HCT116 (cell line): Measurements from ENCODE around the gene RGS18. TPM values are rescaled to one million over a fixed set of nuclear protein-coding genes. Genes with fewer than 3 reads are reported as not detected.

Source experiments
- ATAC-seq: fragments of 200-7000 bp; cut with Tn5 transposase; 2 replicates; pipeline ENCODE4 v1.9.1; 2020; ENCODE audit warnings: mild to moderate bottlenecking, moderate library complexity
- BruUV-seq: library from RNA; stranded (reverse); fragments of 400-500 nt; replicated peaks from 2 replicates; lab custom pipeline; 2021; lab: Mats Ljungman, UMichigan
- CTCF ChIA-PET: fragments of 300-600 bp; sonication (Branson Sonifier 250); formaldehyde crosslinking; loops from one replicate; lab custom pipeline; 2021; ENCODE audit warnings: antibody characterized with exemption; lab: Charles Lee
- POLR2A ChIA-PET: fragments of 300-600, 350-600 bp; sonication (Branson Sonifier 250); formaldehyde crosslinking; loops from one replicate; lab custom pipeline; 2021; ENCODE audit warnings: antibody characterized with exemption; lab: Charles Lee
- RAD21 ChIA-PET, 2 experiments: fragments of 300-600 bp; sonication (Branson Sonifier 250); formaldehyde crosslinking; loops; one replicate each; lab custom pipeline; 2023; ENCODE audit warnings: low total read pairs in 2 of 2; ENCODE audit not compliant: uncharacterized antibody in 2 of 2, unreplicated experiment in 2 of 2, low non-redundant PET in 1 of 2; lab: Charles Lee
- DNase-seq: peaks from one replicate; pipeline ENCODE4 v3.0.0-alpha.2; 2010; ENCODE audit warnings: low read depth, low spot score
- H2AFZ ChIP-seq: fragments of 200-600 bp; shearing (Covaris generic), sonication (generic); 2 replicates; pipeline ENCODE4 v1.6.1; 2017; ENCODE audit warnings: low read depth, mixed run types, mixed read lengths, antibody characterized with exemption, low read length; ENCODE audit not compliant: poor library complexity, severe bottlenecking
- H3K27ac ChIP-seq: 2 replicates; pipeline ENCODE4 v1.5.1; 2012; ENCODE audit warnings: low read depth, low read length
- H3K27me3 ChIP-seq: fragments of 200-600 bp; sonication (generic); 2 replicates; pipeline ENCODE4 v1.6.1; 2016; ENCODE audit warnings: mixed run types, low read length, mixed read lengths; ENCODE audit not compliant: insufficient read depth
- H3K36me3 ChIP-seq, 2 experiments: fragments of 200-500 bp in 1 of 2; fragments of 200-600 bp in 1 of 2; sonication (Bioruptor generic) in 1 of 2; sonication (generic) in 1 of 2; 2 replicates each; pipeline versions ENCODE4 v1.5.1 to v1.6.1; 2014 to 2016; ENCODE audit warnings: low read length in 2 of 2, inconsistent platforms in 1 of 2, mixed read lengths in 1 of 2, mixed run types in 1 of 2; ENCODE audit not compliant: insufficient read depth in 2 of 2, control insufficient read depth in 1 of 2
- H3K4me1 ChIP-seq, 2 experiments: fragments of 200-600 bp in 1 of 2; sonication (generic) in 1 of 2; 2 replicates each; pipeline versions ENCODE4 v1.5.1 to v1.6.1; 2012 to 2017; ENCODE audit warnings: low read length in 2 of 2, inconsistent platforms in 1 of 2, mild to moderate bottlenecking in 1 of 2, mixed read lengths in 1 of 2, mixed run types in 1 of 2, moderate library complexity in 1 of 2; ENCODE audit not compliant: insufficient read depth in 2 of 2, control insufficient read depth in 1 of 2
- H3K4me2 ChIP-seq: fragments of 200-600 bp; sonication (generic); 2 replicates; pipeline ENCODE4 v1.6.1; 2017; ENCODE audit warnings: mixed run types, low read length, mixed read lengths
- H3K4me3 ChIP-seq, 2 experiments: fragments of 200-600 bp in 1 of 2; sonication (generic) in 1 of 2; replicated peaks in 1 of 2; 2 replicates each; pipeline ENCODE4 v1.5.1; 2011 to 2016; ENCODE audit warnings: low read length in 2 of 2, control low read depth in 1 of 2, low read depth in 1 of 2, mild to moderate bottlenecking in 1 of 2, mixed read lengths in 1 of 2, mixed run types in 1 of 2
- H3K79me2 ChIP-seq: fragments of 200-600 bp; sonication (generic); 2 replicates; pipeline ENCODE4 v1.6.1; 2017; ENCODE audit warnings: mild to moderate bottlenecking, mixed run types, low read length, moderate library complexity, mixed read lengths; ENCODE audit not compliant: insufficient read depth
- H3K9ac ChIP-seq: fragments of 200-600 bp; sonication (generic); 2 replicates; pipeline ENCODE4 v1.6.1; 2016; ENCODE audit warnings: low read length, mixed read lengths
- H3K9me2 ChIP-seq: fragments of 200-600 bp; sonication (generic), shearing (Covaris generic); 2 replicates; pipeline ENCODE4 v1.6.1; 2017; ENCODE audit warnings: mixed run types, mild to moderate bottlenecking, moderate library complexity; ENCODE audit not compliant: insufficient read depth
- H3K9me3 ChIP-seq, 2 experiments: fragments of 200-500 bp in 1 of 2; fragments of 200-600 bp in 1 of 2; sonication (Bioruptor generic) in 1 of 2; sonication (generic) in 1 of 2; 2 replicates each; pipeline ENCODE4 v1.6.1; 2014 to 2017; ENCODE audit warnings: low read length in 2 of 2, mixed read lengths in 2 of 2, inconsistent platforms in 1 of 2, low read depth in 1 of 2, mild to moderate bottlenecking in 1 of 2, mixed run types in 1 of 2, moderate library complexity in 1 of 2; ENCODE audit not compliant: control insufficient read depth in 1 of 2, insufficient read depth in 1 of 2
- H4K20me1 ChIP-seq: fragments of 200-600 bp; sonication (generic), shearing (Covaris generic); 2 replicates; pipeline ENCODE4 v1.6.1; 2017; ENCODE audit warnings: mixed run types, mild to moderate bottlenecking, moderate library complexity; ENCODE audit not compliant: insufficient read depth
- ATF3 ChIP-seq: IDR thresholded peaks from 2 replicates; pipeline ENCODE4 v1.6.1; 2012
- CBX3 ChIP-seq: IDR thresholded peaks from 2 replicates; pipeline ENCODE4 v1.6.1; 2012; ENCODE audit warnings: low read depth
- CEBPB ChIP-seq: IDR thresholded peaks from 2 replicates; pipeline ENCODE4 v1.6.1; 2012; ENCODE audit warnings: low read depth
- ELF1 ChIP-seq: IDR thresholded peaks from 2 replicates; pipeline ENCODE4 v1.6.1; 2012; ENCODE audit warnings: low read depth, borderline replicate concordance
- EZH2phosphoT487 ChIP-seq: fragments of 200-600 bp; IDR thresholded peaks from 2 replicates; pipeline ENCODE4 v1.6.1; 2018; ENCODE audit warnings: antibody characterized with exemption, borderline replicate concordance
- FOSL1 ChIP-seq: IDR thresholded peaks from 2 replicates; pipeline ENCODE4 v1.6.1; 2012; ENCODE audit warnings: low read depth
- JUND ChIP-seq: IDR thresholded peaks from 2 replicates; pipeline ENCODE4 v1.6.1; 2012
- MAX ChIP-seq: IDR thresholded peaks from 2 replicates; pipeline ENCODE4 v1.6.1; 2012
- POLR2A ChIP-seq: IDR thresholded peaks from 2 replicates; pipeline ENCODE4 v1.7.0; 2011; ENCODE audit warnings: borderline replicate concordance; ENCODE audit not compliant: insufficient read depth, insufficient read length; ENCODE audit errors: extremely low read depth
- SIN3A ChIP-seq: IDR thresholded peaks from 2 replicates; pipeline ENCODE4 v1.6.1; 2012; ENCODE audit warnings: low read depth
- SP1 ChIP-seq: IDR thresholded peaks from 2 replicates; pipeline ENCODE4 v1.6.1; 2012; ENCODE audit warnings: low read depth
- SRF ChIP-seq: IDR thresholded peaks from 2 replicates; pipeline ENCODE4 v1.6.1; 2012; ENCODE audit warnings: low read depth
- TCF7L2 ChIP-seq: IDR thresholded peaks from 2 replicates; pipeline ENCODE4 v1.7.0; 2011; ENCODE audit warnings: borderline replicate concordance, inconsistent platforms; ENCODE audit not compliant: insufficient read depth, insufficient read length; ENCODE audit errors: extremely low read depth
- ZBTB33 ChIP-seq: IDR thresholded peaks from 2 replicates; pipeline ENCODE4 v1.6.1; 2011; ENCODE audit warnings: mild to moderate bottlenecking, low read length, moderate library complexity; ENCODE audit not compliant: insufficient replicate concordance; ENCODE audit errors: extremely low read depth
- ZFX ChIP-seq: fragments of 450-650 bp; IDR thresholded peaks from 2 replicates; pipeline ENCODE4 v1.6.1; 2017
- ZNF274 ChIP-seq: fragments of 200-500 bp; sonication (Bioruptor generic); IDR thresholded peaks from 2 replicates; pipeline ENCODE4 v1.6.1; 2014; ENCODE audit warnings: mild to moderate bottlenecking, low read depth, low read length, inconsistent platforms
- intact Hi-C: fragments of 100-400 bp; cut with micrococcal nuclease; formaldehyde crosslinking; loops from 2 replicates; pipeline ENCODE4 v1.10.0; 2022
- total RNA-seq: library from RNA; stranded (reverse); gene quantifications from one replicate; pipeline ENCODE4 v1.2.1, GENCODE V29; 2021; ENCODE audit not compliant: unreplicated experiment
- TF ChIP-seq, protein P1 (sequence below), 3 experiments: fragments of 200-600 bp in 1 of 3; sonication (generic) in 1 of 3; IDR thresholded peaks in 2 of 3; conservative IDR thresholded peaks in 1 of 3; 2 replicates each; pipeline ENCODE4 v1.5.1; 2012 to 2017; ENCODE audit warnings: low read depth in 2 of 3, low read length in 2 of 3, antibody characterized with exemption in 1 of 3, borderline replicate concordance in 1 of 3, control low read depth in 1 of 3, mild to moderate bottlenecking in 1 of 3, mixed read lengths in 1 of 3, mixed run types in 1 of 3, moderate library complexity in 1 of 3; ENCODE audit not compliant: insufficient read depth in 1 of 3

RGS18 gene
- total RNA-seq, 1 experiment from 2014 or later, result not detected

- Histone ChIP-seq H3K27me3 (no peaks in the 10 kb centered on the region), H3K79me2 (no peaks in the 10 kb centered on the region), H3K4me1 (no peaks in the 10 kb centered on the region), H3K36me3 (no peaks in the 10 kb centered on the region), H3K9me2 (no peaks in the 10 kb centered on the region), H3K9ac (no peak overlapping the region), H3K4me3 (no peak overlapping the region), H3K27ac (no peak overlapping the region), H3K4me2 (no peak overlapping the region), H3K9me3 (no peaks in the 10 kb centered on the region), H4K20me1 (no peaks in the 10 kb centered on the region), H2AFZ (no peak overlapping the region)
- intact Hi-C loops, result no loop called here
- no peak for DNase-seq
- RAD21 ChIA-PET, result no interaction called here
- POLR2A ChIA-PET, result no interaction called here
- no TSS peak for BruUV-seq
- no peak for ATAC-seq
- TF ChIP-seq ZNF274 (no peak), SP1 (no peak), CBX3 (no peak), FOSL1 (no peak), ZBTB33 (no peak), JUND (no peak), EZH2phosphoT487 (no peak), ELF1 (no peak), SIN3A (no peak), ZFX (no peak), CEBPB (no peak), ATF3 (no peak), MAX (no peak), POLR2A (no peak), SRF (no peak), TCF7L2 (no peak)
- TF ChIP-seq, protein P1, sequence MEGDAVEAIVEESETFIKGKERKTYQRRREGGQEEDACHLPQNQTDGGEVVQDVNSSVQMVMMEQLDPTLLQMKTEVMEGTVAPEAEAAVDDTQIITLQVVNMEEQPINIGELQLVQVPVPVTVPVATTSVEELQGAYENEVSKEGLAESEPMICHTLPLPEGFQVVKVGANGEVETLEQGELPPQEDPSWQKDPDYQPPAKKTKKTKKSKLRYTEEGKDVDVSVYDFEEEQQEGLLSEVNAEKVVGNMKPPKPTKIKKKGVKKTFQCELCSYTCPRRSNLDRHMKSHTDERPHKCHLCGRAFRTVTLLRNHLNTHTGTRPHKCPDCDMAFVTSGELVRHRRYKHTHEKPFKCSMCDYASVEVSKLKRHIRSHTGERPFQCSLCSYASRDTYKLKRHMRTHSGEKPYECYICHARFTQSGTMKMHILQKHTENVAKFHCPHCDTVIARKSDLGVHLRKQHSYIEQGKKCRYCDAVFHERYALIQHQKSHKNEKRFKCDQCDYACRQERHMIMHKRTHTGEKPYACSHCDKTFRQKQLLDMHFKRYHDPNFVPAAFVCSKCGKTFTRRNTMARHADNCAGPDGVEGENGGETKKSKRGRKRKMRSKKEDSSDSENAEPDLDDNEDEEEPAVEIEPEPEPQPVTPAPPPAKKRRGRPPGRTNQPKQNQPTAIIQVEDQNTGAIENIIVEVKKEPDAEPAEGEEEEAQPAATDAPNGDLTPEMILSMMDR (IDR thresholded peaks at IDR 0.05 in 2 of 3, conservative IDR thresholded peaks at IDR 0.05 in 1 of 3; ENCODE audit: borderline replicate concordance in 1 of 3, insufficient read depth in 1 of 3, low read depth in 2 of 3, low read length in 2 of 3), result no peak
- CTCF ChIA-PET, result no interaction called here
Observed at GRCh38 chr1:192186197-192186596, 27.9 kb downstream of the RGS18 start.
